ACC112 (cell line): Measurements from ENCODE around the gene DNAH10.

Experiments used
- H2AFZ ChIP-seq: fragments of 200-600 bp; sonication (generic); one replicate; pipeline ENCODE4 v1.6.0; 2017; ENCODE audit warnings: antibody characterized with exemption, low read length; ENCODE audit not compliant: unreplicated experiment
- H3K27ac ChIP-seq: fragments of 200-600 bp; sonication (generic); 2 replicates; pipeline ENCODE4 v1.5.1; 2014; ENCODE audit warnings: low read depth, mild to moderate bottlenecking, antibody characterized with exemption, low read length, moderate library complexity
- H3K27me3 ChIP-seq: fragments of 200-600 bp; sonication (generic); 2 replicates; pipeline ENCODE4 v1.6.1; 2014; ENCODE audit warnings: mild to moderate bottlenecking, antibody characterized with exemption, low read length, moderate library complexity, mixed read lengths; ENCODE audit not compliant: insufficient read depth
- H3K36me3 ChIP-seq: fragments of 200-600 bp; sonication (generic); 2 replicates; pipeline ENCODE4 v1.6.1; 2016; ENCODE audit warnings: mild to moderate bottlenecking, antibody characterized with exemption, low read length, moderate library complexity, mixed read lengths; ENCODE audit not compliant: insufficient read depth
- H3K4me1 ChIP-seq: fragments of 200-600 bp; sonication (generic); one replicate; pipeline ENCODE4 v1.6.1; 2016; ENCODE audit warnings: low read length, mixed read lengths; ENCODE audit not compliant: insufficient read depth, unreplicated experiment, control insufficient read depth
- H3K4me3 ChIP-seq: fragments of 200-600 bp; sonication (generic); 2 replicates; pipeline ENCODE4 v1.5.1; 2014; ENCODE audit warnings: mild to moderate bottlenecking, low read depth, low read length
- H3K79me2 ChIP-seq: fragments of 200-600 bp; sonication (generic); one replicate; pipeline ENCODE4 v1.6.0; 2016; ENCODE audit warnings: low read length; ENCODE audit not compliant: control insufficient read depth, unreplicated experiment, insufficient read depth

DNAH10 gene

GRCh38 chr12:123877968-123878367, 115.9 kb downstream of the DNAH10 start:
- H3K4me3 ChIP-seq: no peak overlapping the region
- H3K27me3 ChIP-seq: peaks cover 63% of the 10 kb centered on the region
- no peaks in the 10 kb centered on the region for H3K36me3 ChIP-seq
- no peaks in the 10 kb centered on the region for H3K79me2 ChIP-seq
- H2AFZ ChIP-seq: no peak overlapping the region
- H3K4me1 ChIP-seq: no peaks in the 10 kb centered on the region
- H3K27ac ChIP-seq: no peak overlapping the region

GRCh38 chr12:123879101-123879500, 117.0 kb downstream of the DNAH10 start:
- no peak overlapping the region for H3K4me3 ChIP-seq
- no peak overlapping the region for H3K27ac ChIP-seq

GRCh38 chr12:123879691-123880090, 117.6 kb downstream of the DNAH10 start:
- no peaks in the 10 kb centered on the region for H3K36me3 ChIP-seq
- no peak overlapping the region for H3K27ac ChIP-seq
- no peak overlapping the region for H3K4me3 ChIP-seq
- no peaks in the 10 kb centered on the region for H3K4me1 ChIP-seq
- no peak overlapping the region for H2AFZ ChIP-seq
- H3K27me3 ChIP-seq: peaks cover 62% of the 10 kb centered on the region
- H3K79me2 ChIP-seq: no peaks in the 10 kb centered on the region

More at GRCh38 chr12:123879101-123879500, 117.0 kb downstream of the DNAH10 start:
- no peak overlapping the region for H2AFZ ChIP-seq
- peaks cover 62% of the 10 kb centered on the region for H3K27me3 ChIP-seq
- no peaks in the 10 kb centered on the region for H3K79me2 ChIP-seq
- H3K4me1 ChIP-seq: no peaks in the 10 kb centered on the region
- no peaks in the 10 kb centered on the region for H3K36me3 ChIP-seq

GRCh38 chr12:123882161-123882705, 120.1 kb downstream of the DNAH10 start:
- Histone ChIP-seq H2AFZ (no peak overlapping the region), H3K4me3 (no peak overlapping the region), H3K4me1 (no peaks in the 10 kb centered on the region), H3K27ac (no peak overlapping the region), H3K79me2 (no peaks in the 10 kb centered on the region), H3K36me3 (no peaks in the 10 kb centered on the region), H3K27me3 (peaks cover 73% of the 10 kb centered on the region)

GRCh38 chr12:123886258-123886657, 124.2 kb downstream of the DNAH10 start:
- Histone ChIP-seq H3K4me1 (no peaks in the 10 kb centered on the region), H2AFZ (no peak overlapping the region), H3K27ac (no peak overlapping the region), H3K36me3 (no peaks in the 10 kb centered on the region), H3K27me3 (peaks cover 66% of the 10 kb centered on the region), H3K4me3 (no peak overlapping the region), H3K79me2 (no peaks in the 10 kb centered on the region)

- Histone ChIP-seq H3K27ac (no peak overlapping the region), H3K4me1 (no peaks in the 10 kb centered on the region), H2AFZ (no peak overlapping the region), H3K79me2 (no peaks in the 10 kb centered on the region), H3K4me3 (no peak overlapping the region), H3K36me3 (no peaks in the 10 kb centered on the region), H3K27me3 (peaks cover 64% of the 10 kb centered on the region)
These were observed 125.0 kb downstream of the DNAH10 start for GRCh38 chr12:123886931-123887582.

- Histone ChIP-seq H2AFZ (no peak overlapping the region), H3K4me3 (no peak overlapping the region), H3K27ac (no peak overlapping the region), H3K4me1 (no peaks in the 10 kb centered on the region), H3K79me2 (no peaks in the 10 kb centered on the region), H3K27me3 (peaks cover 47% of the 10 kb centered on the region), H3K36me3 (no peaks in the 10 kb centered on the region)
These were observed 126.9 kb downstream of the DNAH10 start for GRCh38 chr12:123888989-123889388.

GRCh38 chr12:123889848-123890535, 127.9 kb downstream of the DNAH10 start:
- Histone ChIP-seq H3K27me3 (peaks cover 38% of the 10 kb centered on the region), H2AFZ (no peak overlapping the region), H3K27ac (no peak overlapping the region), H3K4me3 (no peak overlapping the region), H3K36me3 (no peaks in the 10 kb centered on the region), H3K4me1 (no peaks in the 10 kb centered on the region), H3K79me2 (no peaks in the 10 kb centered on the region)

GRCh38 chr12:123890536-123890902, 128.4 kb downstream of the DNAH10 start:
- Histone ChIP-seq H3K27ac (no peak overlapping the region), H3K4me3 (no peak overlapping the region), H2AFZ (no peak overlapping the region), H3K79me2 (no peaks in the 10 kb centered on the region), H3K36me3 (no peaks in the 10 kb centered on the region), H3K4me1 (no peaks in the 10 kb centered on the region), H3K27me3 (peaks cover 33% of the 10 kb centered on the region)

GRCh38 chr12:123891011-123891410, 128.9 kb downstream of the DNAH10 start:
- Histone ChIP-seq H2AFZ (no peak overlapping the region), H3K36me3 (no peaks in the 10 kb centered on the region), H3K79me2 (no peaks in the 10 kb centered on the region), H3K4me3 (no peak overlapping the region), H3K4me1 (no peaks in the 10 kb centered on the region), H3K27ac (no peak overlapping the region), H3K27me3 (peaks cover 28% of the 10 kb centered on the region)
